HG03025 (cell line): ENCODE results near the gene CRTAP.
"Not testable (repeated sequence)": the region's sequence is repeated elsewhere in the genome, so short reads cannot be mapped to it uniquely, and the experiment has no call there.

Experiments
- ATAC-seq: cut with Tn5 transposase; IDR thresholded peaks from one replicate; pipeline ENCODE4 v1.9.1; 2021; ENCODE audit warnings: mild to moderate bottlenecking, moderate library complexity; ENCODE audit not compliant: unreplicated experiment, low FRiP score

Gene CRTAP

DNA sequence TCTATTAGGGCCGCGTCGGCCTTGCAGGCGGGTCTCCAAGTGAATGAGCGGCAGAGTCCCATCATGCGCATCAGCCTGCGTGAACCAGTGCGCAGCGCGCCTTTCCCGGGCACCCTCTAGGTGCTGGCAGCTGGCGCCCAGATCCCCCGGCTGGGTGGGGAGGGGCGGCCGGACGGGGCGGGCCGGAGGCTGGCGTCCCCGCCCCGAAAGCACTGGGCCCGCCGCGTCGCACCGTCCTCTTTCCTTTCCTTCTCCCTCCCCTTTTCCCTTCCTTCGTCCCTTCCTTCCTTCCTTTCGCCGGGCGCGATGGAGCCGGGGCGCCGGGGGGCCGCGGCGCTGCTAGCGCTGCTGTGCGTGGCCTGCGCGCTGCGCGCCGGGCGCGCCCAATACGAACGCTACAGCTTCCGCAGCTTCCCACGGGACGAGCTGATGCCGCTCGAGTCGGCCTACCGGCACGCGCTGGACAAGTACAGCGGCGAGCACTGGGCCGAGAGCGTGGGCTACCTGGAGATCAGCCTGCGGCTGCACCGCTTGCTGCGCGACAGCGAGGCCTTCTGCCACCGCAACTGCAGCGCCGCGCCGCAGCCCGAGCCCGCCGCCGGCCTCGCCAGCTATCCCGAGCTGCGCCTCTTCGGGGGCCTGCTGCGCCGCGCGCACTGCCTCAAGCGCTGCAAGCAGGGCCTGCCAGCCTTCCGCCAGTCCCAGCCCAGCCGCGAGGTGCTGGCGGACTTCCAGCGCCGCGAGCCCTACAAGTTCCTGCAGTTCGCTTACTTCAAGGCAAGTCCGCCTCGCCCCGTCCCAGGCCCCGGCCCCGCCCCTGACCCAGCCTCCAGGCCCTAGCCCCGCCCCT lies at the start of gene CRTAP:
CRTAP (plus strand) TSS at position 243 of the 850 bp plus-strand sequence; CDS start at position 307, 64 bp downstream.
- ATAC-seq: peak; percentile 85

DNA sequence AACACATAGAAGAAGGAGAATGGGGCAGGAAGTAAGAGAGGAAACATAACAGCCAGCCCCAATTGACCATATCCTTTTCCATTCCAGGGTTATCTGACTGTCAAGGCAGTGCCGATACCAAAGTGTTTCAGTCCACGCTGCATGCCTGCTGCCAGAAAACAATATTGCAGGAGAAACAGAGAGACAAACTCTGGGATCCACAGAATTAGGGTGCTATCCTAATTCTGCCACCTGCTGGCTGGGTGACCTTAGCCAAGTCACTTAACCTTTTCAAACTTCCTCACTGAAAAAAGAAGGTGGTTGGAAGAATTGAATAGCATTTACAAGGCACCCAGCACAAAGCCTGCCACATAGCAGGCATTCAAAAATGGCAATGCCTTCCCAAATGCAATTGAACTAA lies 48.9 kb upstream of the CRTAP start:
- ATAC-seq: no peak

DNA sequence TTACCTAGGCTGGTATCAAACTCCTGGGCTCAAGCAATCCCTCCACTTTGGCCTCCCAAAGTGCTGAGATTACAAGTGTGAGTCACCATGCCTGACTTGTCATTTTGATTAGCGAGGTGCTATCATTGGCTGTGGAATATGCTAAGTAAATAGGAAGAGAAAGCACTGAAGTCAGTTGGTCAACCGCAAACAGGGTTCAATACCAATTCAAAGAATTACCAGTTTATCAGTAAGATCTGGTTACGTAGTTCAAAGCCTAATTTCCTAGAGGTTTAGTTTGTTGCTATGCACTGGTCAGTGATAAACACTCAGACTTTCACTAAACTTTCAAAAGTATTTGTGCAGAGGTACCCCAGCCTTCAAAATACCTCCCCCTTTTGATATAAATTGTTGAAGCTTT lies 46.3 kb upstream of the CRTAP start:
- ATAC-seq: no peak

DNA sequence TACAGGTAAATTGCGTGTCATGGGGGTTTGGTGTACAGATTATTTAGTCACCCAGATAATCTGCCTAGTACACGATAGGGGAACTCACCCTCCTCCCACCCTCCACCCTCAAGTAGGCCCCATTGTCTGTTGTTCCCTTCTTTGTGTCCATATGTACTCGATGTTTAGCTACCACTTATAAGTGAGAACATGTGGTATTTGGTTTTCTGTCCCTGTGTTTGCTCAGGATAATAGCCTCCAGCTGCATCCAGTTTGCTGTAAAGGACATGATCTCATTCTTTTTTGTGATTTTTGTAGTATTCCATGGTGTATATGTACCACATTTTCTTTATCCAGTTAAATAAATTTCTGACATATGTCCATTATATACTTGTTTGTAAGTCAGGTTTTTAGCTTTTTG lies 44.0 kb upstream of the CRTAP start:
- ATAC-seq: not testable (repeated sequence)

DNA sequence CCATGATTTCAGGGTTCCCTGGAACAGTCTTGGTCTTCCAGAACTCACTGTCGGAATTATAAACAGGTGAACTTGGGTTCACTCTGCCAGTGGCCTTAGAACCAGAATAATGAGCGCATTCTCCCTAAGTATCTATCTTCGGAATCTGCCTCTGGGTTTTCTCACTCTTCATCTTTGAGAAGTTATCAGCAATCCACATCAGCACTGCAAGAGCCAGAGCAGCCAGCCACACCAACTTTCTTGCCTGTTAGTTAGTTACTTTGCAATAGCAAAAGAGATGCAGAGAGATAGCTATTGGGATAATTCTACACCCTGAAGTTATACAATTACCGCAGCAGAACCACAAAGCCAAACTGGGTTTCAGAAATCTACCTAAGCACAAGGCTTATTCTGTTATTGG lies 42.6 kb upstream of the CRTAP start:
- ATAC-seq: no peak

DNA sequence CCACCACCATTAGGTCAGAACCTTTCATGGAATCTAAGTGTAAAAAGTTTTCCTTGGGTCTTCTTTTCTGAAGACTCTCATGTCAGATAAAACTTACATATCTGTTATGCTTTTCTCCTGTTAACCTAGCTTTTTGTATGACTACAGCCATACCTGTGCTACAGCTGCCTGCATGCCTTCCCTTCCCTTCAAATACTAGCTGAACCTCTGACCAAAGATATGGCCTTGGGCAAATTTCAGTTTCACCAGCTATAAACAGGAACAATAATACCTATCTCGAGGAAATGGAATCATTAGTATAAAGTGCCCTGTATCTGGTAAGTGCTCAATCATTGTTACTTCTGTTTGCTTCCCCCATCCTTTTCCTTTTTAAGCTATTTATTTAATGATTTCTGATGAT lies 41.9 kb upstream of the CRTAP start:
- ATAC-seq: no peak

DNA sequence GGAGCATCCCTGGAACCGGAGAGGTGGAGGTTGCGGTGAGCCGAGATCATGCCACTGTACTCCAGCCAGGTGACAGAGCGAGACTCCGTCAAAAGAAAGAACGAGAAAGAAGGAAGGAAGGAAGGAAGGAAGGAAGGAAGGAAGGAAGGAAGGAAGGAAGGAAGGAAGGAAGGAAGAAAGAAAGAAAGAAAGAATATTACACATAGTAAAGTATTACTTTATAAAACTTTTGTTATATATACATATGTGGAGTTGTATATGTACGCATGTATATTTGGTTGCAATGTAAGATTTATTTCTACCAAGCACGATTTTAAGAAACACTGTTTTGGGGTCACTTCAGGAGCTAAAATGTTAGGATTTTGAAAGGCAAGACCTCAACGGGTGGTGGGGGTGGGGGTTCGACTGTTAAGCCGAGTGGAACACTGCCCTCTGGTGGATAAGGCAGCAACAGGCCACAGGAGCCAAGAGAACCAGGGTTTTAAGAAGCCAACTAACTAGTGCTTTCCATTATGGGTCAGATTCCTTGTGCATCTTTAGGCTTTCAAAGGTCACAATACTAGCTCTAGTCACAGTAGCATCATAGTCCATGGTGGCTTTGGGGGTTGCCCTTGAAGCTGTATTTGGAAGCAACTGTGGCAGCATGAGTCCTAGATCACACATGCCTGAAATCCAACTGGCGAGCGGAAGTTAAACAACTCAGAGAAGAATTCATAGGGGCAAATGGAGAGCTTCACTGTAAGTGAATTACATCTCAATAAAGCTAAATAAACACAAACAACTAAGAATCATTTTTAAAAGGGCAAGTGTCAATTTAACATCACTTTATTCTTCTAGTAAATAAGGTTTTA lies 39.4 kb upstream of the CRTAP start:
- ATAC-seq: no peak

DNA sequence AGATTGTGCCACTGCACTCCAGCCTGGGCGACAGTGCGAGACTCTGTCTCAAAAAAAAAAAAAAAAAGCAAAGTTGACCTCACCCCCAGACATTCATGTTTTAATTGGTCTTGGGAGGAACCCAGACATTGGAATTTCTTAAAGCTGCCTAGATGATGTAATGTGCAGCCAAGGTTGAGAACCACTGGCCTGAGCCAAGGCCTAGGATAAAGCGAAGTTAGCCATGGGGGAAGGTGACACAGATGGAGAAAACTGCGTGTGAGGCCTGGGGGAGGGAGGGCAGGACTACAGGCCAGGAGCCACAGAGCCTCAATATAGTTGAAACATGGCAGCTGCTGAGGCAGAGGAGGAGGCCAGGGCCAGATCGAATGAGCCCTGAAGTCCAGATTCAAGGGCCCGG lies 37.8 kb upstream of the CRTAP start:
- no peak for ATAC-seq

DNA sequence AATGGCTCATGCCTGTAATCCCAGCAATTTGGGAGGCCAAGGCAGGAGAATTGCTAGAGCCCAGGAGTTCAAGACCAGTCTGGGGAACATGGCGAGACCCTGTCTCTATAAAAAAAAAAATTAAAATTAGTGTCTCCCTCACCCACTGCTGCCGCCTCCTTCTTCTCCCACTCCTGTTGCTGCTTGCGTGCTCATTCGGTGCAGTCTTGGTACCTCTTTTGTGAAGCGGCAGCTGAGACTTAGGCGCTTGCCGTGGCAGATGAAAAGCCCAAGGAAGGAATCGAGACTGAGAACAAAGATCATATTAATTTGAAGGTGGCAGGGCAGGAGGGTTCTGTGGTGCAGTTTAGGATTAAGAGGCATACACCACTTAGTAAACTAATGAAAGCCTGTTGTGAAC lies 36.9 kb upstream of the CRTAP start:
- ATAC-seq: no peak

DNA sequence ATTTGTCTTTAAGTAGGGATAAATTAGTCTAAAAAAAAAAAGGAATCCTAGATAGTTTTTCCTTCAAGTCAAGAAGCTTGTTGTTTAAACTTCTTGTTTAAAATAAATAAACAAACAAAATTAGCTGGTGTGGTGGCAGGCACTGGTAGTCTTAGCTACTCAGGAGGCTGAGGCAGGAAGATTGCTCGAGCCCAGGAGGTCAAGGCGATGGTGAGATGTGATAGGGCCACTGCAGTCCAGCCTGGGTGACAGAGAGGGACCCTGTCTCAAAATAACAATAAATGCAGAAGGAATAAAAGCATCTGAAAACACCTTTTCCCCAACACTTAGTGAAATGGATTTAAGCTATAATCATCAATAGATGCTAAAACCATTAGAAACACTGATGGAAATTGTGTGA lies 35.8 kb upstream of the CRTAP start:
- ATAC-seq: no peak

DNA sequence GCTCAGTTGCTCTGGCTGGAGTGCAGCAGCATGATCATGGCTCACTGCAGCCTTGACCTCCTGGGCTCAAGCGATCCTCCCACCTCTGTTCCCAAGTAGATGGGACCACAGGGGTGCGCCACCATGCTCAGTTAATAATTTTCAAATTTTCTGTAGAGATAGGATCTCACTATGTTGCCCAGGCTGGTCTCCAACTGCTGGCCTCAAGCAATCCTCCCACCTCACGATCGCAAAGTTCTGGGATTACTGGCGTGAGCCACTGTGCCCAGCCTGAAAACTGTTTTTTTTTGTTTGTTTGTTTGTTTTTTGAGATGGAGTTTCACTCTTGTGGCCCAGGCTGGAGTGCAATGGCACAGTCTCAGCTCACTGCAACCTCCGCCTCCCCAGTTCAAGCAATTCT lies 34.0 kb upstream of the CRTAP start:
- not testable (repeated sequence) for ATAC-seq

DNA sequence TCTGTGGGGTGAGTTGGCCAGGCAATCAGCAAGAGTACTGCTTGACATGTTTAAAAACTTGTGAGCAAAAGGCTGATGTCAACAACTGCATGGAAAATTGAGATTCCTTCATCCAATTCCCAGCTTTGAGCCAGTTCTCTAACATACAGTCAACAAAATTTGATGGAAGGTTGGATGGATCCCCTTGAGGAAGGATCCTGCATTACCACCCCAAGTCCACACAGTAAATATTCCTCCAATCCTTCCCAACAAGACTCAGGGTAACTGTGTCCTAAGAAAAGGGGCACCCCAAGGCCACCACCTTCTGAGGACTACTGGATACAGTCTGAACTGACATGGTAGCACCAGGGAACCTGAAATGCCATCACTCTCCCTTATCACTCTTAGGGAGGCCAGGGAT lies 32.0 kb upstream of the CRTAP start:
- ATAC-seq: no peak

DNA sequence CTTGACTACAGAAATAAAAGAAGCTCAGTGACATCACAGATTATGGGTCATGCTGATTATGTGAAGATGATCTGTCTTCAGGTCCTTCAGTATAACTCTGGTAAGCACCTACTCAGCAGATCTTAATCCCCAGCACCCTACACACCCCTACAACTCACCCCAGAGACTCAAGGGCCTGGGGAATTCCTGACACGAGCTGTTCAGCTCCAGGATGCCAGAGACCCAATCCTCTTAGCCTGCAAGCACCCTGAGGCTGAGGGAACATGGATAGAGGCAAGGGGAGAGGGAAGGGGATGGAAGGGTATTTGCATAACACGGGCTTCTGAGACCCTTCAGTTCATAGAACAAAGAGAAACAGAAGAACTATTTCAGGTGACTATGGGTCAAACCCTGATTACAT lies 29.9 kb upstream of the CRTAP start:
- ATAC-seq: no peak

DNA sequence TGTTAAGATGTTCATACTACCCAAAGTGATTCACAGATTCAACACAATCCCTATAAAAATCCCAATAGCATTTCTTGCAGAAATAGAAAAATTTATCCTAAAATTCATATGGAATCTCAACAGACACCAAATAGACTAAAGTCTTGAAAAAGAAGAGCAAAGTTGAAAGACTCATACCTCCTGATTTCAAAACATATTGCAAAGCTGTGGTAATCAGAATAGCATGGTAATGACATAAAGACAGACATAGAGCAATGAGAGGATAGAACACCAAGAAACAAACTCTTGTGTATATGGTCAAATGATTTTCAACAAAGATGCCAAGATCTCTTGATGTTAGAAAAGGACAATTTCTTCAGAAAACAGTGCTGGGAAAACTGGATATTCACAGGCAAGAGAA lies 25.1 kb upstream of the CRTAP start:
- no peak for ATAC-seq

DNA sequence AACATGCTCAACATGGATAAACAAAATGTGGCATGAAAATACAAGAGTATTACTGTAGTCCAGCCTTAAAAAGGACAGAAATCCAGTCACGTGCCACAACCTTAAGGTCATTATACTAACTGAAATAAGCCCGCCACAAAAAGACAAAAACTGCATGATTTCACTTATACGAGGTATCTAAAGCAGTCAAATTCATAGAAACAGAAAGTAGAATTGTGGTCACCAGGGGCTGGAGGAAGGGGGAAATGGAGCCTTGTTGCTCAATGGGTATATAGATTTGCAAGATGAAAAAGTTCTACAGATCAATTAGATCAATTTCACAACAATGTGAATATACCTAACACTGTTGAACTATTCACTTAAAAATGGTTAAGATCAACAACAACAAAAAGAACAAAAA lies 24.3 kb upstream of the CRTAP start:
- ATAC-seq: peak; percentile 83

DNA sequence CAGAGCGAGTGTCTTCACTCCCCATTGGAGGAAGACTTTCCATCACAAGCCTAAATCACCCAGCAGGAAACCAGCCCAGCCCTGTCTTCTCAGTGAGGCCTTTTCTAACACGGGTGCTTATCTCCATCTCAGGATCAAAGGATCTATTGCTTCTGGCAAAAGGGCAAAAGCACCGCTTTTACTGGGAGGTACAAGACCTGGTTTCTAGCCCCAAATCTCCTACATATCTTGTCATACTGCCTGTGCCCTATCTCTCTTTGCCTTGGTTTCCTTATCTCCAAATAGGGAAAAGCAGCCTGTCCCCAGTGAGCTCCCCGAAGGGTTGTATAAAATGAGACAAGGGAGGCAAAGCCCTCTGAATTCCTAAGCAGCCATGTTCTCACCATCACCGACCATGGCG lies 22.1 kb upstream of the CRTAP start:
- no peak for ATAC-seq

DNA sequence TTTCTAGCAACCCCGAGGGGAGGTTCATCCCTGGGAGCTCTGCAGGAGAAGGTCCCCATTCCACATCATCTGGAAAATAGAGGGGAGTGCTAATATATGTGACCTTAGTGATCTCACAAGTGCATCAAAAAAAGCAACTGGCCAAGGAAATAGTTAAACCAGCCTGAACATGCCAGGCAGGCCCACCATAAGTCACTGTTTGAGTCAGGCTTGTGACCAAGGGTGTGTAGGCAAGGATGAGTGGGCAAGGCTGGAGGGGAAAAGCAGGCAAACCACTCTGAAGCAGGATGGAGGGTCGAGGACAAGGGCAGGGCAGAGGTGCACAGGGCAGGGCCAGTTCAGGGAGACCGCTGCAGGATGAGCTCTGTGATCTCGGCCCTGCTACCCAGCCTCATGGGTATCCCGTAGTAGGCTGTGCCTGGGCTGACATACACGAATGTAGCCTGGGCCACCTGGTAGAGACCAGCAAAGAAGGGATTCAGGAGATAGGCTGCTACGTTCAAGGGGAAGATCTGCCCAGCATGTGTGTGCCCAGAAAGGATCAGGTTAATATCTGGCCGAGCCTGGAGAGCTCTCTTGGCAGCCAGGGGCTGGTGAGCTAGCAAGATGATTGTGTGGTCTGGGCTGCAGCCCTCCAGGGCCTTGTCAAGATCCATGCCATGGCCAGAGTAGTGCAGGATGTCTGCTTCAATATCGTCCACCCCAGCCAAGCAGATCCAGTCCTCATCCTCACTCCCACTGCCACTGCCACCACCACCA lies 21.1 kb upstream of the CRTAP start:
- ATAC-seq: no peak

DNA sequence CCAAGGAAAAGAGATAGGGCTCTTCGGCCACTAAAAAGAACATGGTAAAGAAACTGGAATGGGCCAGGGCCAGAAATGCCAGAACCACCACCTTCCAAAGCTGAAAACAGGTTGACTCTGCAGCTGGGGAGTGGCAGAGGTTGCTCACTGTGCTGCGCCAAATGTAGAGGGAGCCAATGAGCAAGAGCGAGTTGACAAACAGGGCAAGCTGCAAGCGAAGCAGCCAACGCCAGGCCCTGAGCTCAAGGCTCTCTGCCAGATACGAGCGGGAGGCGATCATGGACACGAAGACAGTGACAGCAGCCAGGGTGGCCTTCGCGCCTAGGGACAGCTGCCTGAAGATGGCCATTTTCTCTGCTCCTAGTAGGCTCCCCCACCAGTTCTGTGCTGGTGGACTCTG lies 20.0 kb upstream of the CRTAP start:
- ATAC-seq: no peak

DNA sequence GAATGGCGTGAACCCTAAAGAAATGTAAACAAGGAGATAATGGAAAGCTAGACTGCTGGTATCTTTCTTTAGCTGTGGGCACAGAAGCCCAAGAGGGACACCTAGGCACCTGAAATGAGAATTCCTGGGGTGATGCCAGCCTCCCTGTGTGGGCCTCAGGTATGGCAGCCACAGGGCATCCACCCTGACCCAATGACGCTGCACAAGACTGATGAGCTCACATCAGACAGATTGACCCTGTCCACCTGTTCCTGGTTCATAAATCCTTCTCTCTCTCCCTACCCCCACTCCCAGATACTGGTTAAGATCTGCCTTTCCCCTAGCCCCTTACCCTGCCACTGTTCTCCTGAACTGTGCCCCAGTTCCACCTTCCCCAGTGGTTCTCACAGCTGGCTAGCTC lies 18.4 kb upstream of the CRTAP start:
- ATAC-seq: no peak

DNA sequence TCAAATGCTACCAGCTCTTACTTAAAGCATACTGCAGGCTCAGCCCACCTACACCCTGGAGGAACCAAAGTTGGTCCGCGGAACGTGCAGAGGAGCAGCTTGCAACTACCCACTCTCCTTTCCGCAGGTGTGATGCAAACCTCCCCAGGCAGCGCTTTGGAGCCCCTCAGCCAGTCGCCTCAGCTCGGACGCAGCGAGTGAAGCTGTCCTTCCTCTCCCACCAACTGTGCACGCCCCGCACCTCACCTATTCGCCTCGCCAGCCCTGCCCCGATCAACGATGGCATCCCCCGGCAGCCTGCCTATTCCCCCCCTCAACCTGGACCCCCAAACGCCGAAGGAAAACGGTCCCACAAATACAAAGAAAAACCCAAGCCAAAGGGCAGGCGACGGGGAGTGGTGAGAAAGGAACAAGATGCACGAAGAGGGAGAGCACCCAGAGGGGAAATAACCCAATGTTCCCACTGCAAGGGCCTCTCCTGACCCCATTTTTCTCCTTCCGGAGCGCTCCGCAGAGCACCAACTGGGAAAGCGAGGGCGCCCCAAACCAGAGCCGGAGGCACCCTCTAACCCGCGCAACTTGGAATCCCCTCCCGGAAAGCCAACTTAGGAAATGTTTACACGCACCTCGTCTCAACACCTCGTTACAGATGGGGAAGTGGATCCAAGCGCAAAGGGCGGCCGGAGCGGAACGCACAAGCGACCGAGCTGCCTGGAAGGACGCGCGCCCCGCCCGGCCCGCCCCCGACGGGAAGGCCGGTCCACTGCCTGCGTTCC lies 17.5 kb upstream of the CRTAP start:
- ATAC-seq: peak; percentile 47
